ENCODE data around the gene RNASEL.

GRCh38 chr1:182601913-182602312 lies 12.9 kb upstream of the RNASEL start:
- TF ChIP-seq POU6F1 (CRISPR knock-in tag; IDR thresholded peaks at IDR 0.05; ENCODE audit: borderline replicate concordance, low read depth) (no peak), ARNTL (CRISPR knock-in tag; IDR thresholded peaks at IDR 0.05; ENCODE audit: borderline replicate concordance, low read depth) (no peak), PATZ1 (CRISPR knock-in tag; IDR thresholded peaks at IDR 0.05; ENCODE audit: borderline replicate concordance) (no peak), ZFP3 (CRISPR knock-in tag; IDR thresholded peaks at IDR 0.05) (no peak), SNAI2 (CRISPR knock-in tag; IDR thresholded peaks at IDR 0.05) (no peak), RARB (CRISPR knock-in tag; IDR thresholded peaks at IDR 0.05) (no peak)

All from SK-N-SH treated with all-trans-retinoic acid at 6 μM for 48 hours (cell line).